HEK293T (cell line): ENCODE results near the gene BOLA2.
"Not testable (repeated sequence)": the region's sequence is repeated elsewhere in the genome, so short reads cannot be mapped to it uniquely, and the experiment has no call there.

Experiments used
- BHLHE40 ChIP-seq: fragments of 450-650 bp; IDR thresholded peaks from 2 replicates; pipeline ENCODE4 v1.6.1; 2016; ENCODE audit warnings: mild to moderate bottlenecking, moderate library complexity, borderline replicate concordance
- HDGF ChIP-seq: fragments of 450-650 bp; IDR thresholded peaks from 2 replicates; pipeline ENCODE4 v1.6.1; 2017; ENCODE audit warnings: antibody characterized with exemption, borderline replicate concordance
- SP1 ChIP-seq: fragments of 450-650 bp; IDR thresholded peaks from 2 replicates; pipeline ENCODE4 v1.6.1; 2017
- SUZ12 ChIP-seq: fragments of 450-650 bp; IDR thresholded peaks from 2 replicates; pipeline ENCODE4 v1.6.1; 2016; ENCODE audit warnings: mild to moderate bottlenecking
- TARDBP ChIP-seq: fragments of 450-650 bp; IDR thresholded peaks from 2 replicates; pipeline ENCODE4 v1.6.1; 2016
- TF ChIP-seq, protein P1 (sequence below): fragments of 450-650 bp; IDR thresholded peaks from 2 replicates; pipeline ENCODE4 v1.6.1; 2016

DNA sequence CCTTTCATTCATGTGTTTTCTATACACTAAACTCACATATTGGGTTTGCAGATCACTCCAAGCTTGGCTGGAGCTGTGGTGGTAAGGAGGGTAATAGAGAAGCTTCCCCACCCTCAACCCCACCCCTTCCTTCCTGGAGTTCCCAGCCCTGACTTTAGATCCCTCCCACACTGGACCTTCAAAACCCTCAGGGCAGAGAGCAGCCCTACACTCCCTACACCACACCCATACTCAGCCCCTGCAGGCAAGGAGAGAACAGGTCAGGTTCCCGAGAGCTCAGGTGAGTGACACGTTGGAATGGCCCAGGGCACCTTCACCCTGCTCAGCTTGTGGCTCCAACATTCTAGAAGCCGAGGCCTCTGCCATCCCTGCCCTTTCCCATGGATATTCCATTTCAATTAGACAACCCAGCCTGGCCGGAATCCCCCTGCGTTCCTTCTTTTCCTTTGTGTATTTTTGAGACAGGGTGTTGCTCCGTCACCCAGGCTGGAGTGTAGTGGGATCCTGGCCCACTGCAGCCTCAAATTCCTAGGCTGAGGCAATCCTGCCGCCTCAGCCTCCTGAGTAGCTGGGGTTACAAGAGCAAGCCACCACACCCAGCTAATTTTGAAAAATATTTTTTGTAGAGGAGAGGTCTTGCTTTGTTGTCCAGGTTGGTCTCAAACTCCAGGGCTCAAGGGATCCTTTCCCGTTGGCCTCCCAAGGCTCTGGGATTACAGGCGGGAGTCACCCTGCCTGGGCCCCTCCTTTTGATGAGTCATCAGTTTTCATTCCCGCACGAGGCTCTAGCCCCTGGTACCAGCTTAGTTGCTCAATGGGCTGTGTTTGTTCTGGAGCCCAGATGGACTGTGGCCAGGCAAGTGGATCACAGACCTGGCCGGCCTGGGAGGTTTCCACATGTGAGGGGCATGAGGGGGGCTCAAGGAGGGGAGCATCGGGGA lies 5.8 kb upstream of the BOLA2 start, which contains the start of gene SULT1A4:
- not testable (repeated sequence) for TF ChIP-seq HDGF, SUZ12, BHLHE40, TARDBP, SP1
- TF ChIP-seq, protein P1, sequence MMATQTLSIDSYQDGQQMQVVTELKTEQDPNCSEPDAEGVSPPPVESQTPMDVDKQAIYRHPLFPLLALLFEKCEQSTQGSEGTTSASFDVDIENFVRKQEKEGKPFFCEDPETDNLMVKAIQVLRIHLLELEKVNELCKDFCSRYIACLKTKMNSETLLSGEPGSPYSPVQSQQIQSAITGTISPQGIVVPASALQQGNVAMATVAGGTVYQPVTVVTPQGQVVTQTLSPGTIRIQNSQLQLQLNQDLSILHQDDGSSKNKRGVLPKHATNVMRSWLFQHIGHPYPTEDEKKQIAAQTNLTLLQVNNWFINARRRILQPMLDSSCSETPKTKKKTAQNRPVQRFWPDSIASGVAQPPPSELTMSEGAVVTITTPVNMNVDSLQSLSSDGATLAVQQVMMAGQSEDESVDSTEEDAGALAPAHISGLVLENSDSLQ, result not testable (repeated sequence)
